Ovary (tissue), 3 donors: Measurements from ENCODE around the gene LRRC75A.

ENCODE experiments used
- CTCF ChIP-seq, 3 donors: fragments of 450-650 bp in 2 of 3; fragments of 200-600 bp in 1 of 3; IDR thresholded peaks; one replicate each; pipeline versions ENCODE4 v1.5.1 to v1.8.0; 2016 to 2022; ENCODE audit warnings: antibody characterized with exemption in 3 of 3, mild to moderate bottlenecking in 1 of 3
- EP300 ChIP-seq: sonication (generic); formaldehyde crosslinking; IDR thresholded peaks from one replicate; pipeline ENCODE4 v1.6.1; 2017; ENCODE audit warnings: antibody characterized with exemption
- POLR2A ChIP-seq: fragments of 450-650 bp; IDR thresholded peaks from one replicate; pipeline ENCODE4 v1.6.1; 2017; ENCODE audit warnings: antibody characterized with exemption, mild to moderate bottlenecking, moderate library complexity
- donor health status: DM: no; HTN: no; CAD: no.

DNA sequence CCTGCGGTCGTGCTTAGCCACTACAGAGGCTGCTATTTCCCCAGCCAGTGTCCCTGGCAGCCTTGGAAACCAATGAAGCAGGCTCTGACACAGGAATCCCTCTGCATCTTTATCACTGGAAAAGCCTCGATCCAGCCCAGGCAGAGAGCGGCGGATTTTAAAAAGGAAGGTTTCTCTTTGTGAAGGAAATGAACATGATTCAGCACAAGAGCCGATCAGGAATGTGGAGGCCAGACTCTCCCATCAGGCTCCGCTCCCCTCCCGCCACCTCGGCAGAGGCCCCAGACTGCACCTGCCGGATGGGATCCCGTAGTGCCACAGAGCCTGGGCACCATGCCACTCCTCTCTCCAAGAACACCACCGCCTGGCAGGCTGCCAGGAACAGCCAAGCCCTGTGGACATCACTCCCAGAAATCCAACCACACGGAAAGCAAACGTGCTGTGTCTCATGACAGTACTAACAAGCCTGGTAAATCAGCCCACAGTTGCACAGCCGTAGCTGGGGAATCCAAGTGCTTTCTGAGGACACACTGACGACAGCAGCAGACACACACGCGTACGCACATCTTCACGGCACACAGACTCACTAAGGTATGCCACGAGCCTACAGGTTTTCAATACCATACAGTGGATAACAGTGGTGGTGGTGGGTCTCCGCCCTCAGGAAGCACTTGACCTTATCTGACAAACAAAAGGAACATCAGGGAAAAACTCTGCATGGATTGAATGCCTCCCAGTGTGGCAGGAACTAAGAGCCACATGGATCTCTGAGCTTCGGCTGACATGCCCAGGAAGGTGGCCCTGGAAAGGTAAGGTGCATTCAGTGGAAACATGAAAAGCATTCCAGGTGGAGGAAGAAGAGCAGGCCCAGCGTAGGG, 5.4 kb downstream of the LRRC75A start:
- TF ChIP-seq CTCF (IDR thresholded peaks at IDR 0.05) (no peak), EP300 (no peak), POLR2A (no peak)
